Stimulated activated CD4-positive, alpha-beta T cell treated with anti-CD3 and anti-CD28 coated beads, Interleukin-12 subunit alpha, Interleukin-12 subunit beta, amount 100 ng/mL, for 24 hours (primary cell): Measurements from ENCODE around the gene EIF4G1.
"Not testable (repeated sequence)": the region's sequence is repeated elsewhere in the genome, so short reads cannot be mapped to it uniquely, and the experiment has no call there.

Experiments
- DNase-seq, 2 experiments: peaks; one replicate each; pipeline ENCODE4 v3.0.0-alpha.2; 2020; ENCODE audit warnings: low read depth in 2 of 2

Gene EIF4G1, protein sequence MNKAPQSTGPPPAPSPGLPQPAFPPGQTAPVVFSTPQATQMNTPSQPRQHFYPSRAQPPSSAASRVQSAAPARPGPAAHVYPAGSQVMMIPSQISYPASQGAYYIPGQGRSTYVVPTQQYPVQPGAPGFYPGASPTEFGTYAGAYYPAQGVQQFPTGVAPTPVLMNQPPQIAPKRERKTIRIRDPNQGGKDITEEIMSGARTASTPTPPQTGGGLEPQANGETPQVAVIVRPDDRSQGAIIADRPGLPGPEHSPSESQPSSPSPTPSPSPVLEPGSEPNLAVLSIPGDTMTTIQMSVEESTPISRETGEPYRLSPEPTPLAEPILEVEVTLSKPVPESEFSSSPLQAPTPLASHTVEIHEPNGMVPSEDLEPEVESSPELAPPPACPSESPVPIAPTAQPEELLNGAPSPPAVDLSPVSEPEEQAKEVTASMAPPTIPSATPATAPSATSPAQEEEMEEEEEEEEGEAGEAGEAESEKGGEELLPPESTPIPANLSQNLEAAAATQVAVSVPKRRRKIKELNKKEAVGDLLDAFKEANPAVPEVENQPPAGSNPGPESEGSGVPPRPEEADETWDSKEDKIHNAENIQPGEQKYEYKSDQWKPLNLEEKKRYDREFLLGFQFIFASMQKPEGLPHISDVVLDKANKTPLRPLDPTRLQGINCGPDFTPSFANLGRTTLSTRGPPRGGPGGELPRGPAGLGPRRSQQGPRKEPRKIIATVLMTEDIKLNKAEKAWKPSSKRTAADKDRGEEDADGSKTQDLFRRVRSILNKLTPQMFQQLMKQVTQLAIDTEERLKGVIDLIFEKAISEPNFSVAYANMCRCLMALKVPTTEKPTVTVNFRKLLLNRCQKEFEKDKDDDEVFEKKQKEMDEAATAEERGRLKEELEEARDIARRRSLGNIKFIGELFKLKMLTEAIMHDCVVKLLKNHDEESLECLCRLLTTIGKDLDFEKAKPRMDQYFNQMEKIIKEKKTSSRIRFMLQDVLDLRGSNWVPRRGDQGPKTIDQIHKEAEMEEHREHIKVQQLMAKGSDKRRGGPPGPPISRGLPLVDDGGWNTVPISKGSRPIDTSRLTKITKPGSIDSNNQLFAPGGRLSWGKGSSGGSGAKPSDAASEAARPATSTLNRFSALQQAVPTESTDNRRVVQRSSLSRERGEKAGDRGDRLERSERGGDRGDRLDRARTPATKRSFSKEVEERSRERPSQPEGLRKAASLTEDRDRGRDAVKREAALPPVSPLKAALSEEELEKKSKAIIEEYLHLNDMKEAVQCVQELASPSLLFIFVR (N-terminal part only)

DNA sequence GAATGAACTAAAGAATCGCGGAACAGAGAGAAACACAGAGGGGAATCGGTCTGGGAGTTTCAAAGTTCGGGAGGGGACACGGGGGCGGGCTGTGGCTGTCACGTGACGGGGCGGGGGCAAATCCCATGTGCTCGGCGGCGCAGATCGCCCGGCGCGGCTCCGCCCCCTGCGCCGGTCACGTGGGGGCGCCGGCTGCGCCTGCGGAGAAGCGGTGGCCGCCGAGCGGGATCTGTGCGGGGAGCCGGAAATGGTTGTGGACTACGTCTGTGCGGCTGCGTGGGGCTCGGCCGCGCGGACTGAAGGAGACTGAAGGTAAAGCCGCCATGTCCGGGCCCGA lies at the start of gene EIF4G1:
Gene EIF4G1 (plus strand): TSS at position 244 of the 337 bp plus-strand sequence. CDS start 1,191 bp downstream, outside the sequence.
- DNase-seq: peak; percentile 85 to 90

DNA sequence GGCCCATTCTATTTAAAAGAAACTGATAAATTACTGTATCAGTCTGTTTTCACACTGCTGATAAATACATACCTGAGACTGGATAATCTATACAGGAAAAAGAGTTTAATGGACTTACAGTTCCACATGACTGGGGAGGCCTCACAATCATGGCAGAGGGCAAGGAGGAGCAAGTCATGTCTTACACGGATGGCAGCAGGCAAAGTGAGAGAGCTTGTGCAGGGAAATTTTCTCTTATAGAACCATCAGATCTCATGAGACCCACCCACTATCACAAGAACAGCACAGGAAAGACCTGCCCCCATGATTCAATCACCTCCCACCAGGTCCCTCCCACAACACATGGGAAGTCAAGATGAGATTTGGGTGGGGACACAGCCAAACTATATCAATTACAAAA lies 47.2 kb upstream of the EIF4G1 start:
- DNase-seq: not testable (repeated sequence)

DNA sequence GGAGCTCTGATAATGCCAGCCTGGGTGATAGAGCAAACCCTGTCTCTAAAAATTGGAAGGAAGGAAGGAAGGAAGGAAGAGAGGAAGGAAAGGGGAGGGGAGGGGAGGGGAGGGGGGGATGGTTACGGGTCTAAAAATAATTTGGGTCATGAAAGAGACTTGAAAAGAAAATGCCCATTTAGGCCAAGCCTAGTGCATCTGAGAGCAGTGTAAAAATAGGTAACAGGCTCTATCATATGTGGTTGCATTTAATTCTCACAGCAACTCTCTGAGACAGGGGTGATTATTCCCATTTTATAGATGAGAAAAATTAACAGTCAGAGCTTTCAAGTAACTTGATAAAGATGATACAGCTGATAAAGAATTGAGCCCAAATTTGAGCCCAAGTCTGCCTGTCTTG lies 42.1 kb upstream of the EIF4G1 start:
- DNase-seq: no peak

DNA sequence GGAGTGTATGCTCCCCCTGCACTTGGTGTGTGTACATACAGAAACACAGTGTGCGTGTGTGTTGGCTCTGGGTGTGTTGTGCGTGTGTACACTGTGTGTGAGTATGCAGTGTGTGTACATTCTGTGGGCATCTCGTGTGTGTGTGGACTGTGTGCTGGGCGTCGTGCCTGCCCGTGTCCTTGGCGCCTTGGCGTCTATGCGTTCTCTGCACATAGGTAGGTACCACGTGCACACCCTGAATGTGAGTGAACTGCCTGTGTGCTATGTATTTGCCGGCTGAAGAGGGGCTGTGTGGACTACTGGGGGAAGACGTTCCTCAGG lies 39.1 kb upstream of the EIF4G1 start:
- DNase-seq: no peak

DNA sequence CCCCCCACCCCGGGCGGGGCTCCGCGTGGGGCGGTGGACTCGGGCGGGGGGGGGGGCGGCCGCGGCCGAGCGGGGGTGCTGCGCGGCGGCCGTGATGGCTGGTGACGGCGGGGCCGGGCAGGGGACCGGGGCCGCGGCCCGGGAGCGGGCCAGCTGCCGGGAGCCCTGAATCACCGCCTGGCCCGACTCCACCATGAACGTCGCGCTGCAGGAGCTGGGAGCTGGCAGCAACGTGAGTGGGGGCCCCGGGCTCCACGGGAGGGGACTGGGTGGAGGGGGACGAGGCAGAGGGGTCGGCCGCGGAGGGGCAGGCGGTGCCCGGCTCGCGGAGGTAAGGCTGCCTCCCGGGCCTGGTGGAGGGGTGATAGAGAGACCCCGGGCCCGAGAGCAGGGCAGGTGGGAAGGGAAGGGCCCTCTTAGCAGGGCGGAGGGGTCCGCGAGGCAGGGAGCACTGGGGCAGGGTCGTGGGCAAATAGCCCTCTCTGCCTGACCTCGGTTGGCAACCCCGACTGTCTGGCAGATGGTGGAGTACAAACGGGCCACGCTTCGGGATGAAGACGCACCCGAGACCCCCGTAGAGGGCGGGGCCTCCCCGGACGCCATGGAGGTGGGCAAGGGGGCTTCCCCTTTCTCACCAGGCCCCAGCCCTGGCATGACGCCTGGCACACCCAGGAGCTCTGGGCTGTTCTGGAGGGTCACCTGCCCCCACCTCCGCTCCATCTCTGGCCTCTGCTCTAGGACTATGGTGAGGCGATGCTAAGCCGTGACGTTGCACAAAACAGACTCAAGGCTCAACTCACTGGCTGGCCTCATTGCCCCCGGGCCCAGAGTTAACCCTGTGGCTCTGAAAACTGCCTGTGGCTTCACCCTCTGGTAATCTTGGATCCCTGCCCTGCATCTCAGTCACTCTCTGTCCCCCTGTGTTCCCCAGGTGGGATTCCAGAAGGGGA lies 38.2 kb upstream of the EIF4G1 start, which contains the start of gene ECE2:
Gene ECE2 (plus strand): TSS at position 62 of the 950 bp plus-strand sequence. CDS start 132 bp downstream, at position 194.
- no peak for DNase-seq

DNA sequence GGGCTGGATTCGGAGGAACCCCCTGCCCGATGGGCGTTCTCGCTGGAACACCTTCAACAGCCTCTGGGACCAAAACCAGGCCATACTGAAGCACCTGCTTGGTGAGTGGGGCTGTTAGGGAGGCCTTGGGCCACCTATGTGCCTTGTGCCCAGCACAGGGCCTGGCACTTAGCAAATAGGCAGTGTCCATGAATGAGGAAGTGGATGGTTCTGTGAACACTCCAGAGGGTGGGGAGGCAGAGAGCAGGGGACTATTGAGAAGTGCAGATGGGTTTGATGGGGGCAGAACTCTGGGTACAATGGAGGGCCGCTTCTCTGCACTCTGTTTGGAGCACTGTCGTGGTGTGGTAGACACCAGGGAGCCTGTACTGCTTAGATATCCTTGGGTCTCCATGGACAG lies 37.0 kb upstream of the EIF4G1 start:
- no peak for DNase-seq

DNA sequence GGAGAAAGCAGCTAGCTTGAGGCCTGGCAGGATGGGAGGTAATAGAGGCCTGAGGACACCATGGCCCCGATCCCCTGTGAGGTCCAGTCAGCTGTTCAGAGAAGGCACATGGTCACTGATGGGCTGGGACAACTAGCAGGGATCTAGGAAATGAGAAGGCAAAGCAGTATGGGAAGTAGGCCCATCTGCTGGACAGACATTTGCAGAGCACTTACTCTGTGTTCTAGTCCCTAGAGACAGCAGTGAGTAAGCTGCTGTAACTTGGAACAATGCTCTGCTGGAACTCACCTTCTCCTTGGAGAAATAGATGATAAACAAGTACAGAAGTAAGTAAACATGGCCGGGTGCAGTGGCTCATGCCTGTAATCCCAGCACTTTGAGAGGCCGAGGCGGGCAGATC lies 31.5 kb upstream of the EIF4G1 start:
- DNase-seq: no peak

DNA sequence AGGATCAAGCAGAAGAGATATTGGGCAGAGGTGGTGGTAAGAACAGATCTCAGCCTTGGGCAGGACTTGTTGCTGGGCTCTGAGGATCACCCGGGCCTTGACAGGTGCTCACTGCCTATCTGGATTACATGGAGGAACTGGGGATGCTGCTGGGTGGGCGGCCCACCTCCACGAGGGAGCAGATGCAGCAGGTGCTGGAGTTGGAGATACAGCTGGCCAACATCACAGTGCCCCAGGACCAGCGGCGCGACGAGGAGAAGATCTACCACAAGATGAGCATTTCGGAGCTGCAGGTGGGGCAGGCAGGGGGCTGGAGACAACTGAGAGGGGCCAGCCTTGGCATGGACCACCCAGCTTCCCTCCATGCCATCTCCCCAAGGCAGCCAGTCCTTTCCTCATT lies 30.7 kb upstream of the EIF4G1 start:
- no peak for DNase-seq

DNA sequence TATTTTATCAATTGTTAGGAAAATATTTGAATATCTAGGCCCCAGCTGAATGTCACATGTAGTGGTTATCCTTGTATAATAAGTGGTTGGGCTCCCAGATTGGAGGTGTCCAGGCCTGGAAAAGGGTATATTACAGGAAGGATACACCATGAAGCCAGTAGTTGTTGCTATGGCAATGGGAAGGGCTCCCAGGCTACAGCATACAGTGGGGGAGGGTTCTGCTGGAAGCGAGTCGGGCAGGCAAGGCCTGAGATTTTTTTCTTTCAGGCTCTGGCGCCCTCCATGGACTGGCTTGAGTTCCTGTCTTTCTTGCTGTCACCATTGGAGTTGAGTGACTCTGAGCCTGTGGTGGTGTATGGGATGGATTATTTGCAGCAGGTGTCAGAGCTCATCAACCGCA lies 29.7 kb upstream of the EIF4G1 start:
- DNase-seq: no peak

DNA sequence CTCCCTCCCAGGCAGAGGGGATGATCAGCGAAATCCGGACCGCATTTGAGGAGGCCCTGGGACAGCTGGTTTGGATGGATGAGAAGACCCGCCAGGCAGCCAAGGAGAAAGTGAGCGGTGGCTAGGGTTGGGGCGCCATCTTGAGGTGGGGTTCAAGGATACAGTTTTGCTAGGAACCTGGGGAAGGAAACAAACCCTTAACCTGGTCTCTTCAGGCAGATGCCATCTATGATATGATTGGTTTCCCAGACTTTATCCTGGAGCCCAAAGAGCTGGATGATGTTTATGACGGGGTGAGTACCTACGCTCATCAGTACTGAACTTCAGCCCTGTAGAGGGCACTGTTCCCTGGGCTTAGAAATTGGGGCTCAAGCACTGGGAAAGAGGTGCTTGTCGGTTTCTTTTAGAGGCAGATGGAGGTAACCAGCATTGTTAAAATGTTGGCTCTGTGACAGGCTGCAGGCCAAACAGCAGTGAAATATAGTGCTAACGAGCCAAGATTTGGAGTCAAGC lies 24.9 kb upstream of the EIF4G1 start:
- peak; percentile 48 to 66 for DNase-seq

DNA sequence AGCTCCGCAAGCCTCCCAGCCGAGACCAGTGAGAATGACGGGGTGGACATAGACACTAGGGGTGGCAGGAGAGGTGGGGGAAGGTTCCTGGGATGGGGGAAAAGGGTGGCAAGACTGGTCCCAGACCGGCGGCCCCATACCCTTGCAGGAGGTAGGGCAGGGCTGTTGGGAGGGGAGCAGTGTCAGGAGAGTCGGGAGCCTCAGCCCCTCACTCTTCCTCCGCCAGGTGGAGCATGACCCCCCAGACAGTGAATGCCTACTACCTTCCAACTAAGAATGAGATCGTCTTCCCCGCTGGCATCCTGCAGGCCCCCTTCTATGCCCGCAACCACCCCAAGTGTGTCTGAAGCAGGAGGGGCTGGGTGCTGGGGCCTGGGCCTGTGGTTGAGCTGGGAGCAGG lies 24.1 kb upstream of the EIF4G1 start:
- DNase-seq: no peak

DNA sequence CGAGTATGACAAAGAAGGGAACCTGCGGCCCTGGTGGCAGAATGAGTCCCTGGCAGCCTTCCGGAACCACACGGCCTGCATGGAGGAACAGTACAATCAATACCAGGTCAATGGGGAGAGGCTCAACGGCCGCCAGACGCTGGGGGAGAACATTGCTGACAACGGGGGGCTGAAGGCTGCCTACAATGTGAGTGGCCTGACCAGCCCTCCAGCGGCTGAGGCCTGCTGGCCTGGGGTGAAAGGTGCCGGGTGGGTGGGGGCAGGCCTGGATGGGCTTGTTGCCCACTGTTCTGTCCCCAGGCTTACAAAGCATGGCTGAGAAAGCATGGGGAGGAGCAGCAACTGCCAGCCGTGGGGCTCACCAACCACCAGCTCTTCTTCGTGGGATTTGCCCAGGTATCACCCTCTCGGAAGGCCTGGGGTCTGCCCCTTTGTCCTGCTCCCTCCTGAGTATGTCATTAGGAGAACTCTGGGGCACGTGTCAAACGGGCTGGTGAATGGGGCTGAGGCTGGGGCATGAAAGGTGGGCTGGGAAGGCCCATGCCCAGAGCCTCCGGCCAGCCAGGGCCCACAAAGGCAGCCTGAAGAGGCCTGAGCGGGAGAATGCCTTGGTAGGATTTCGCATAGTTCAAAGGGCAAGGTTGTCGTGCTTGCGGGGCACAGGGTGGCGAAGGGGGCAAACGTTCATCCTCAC lies 23.2 kb upstream of the EIF4G1 start:
- no peak for DNase-seq

DNA sequence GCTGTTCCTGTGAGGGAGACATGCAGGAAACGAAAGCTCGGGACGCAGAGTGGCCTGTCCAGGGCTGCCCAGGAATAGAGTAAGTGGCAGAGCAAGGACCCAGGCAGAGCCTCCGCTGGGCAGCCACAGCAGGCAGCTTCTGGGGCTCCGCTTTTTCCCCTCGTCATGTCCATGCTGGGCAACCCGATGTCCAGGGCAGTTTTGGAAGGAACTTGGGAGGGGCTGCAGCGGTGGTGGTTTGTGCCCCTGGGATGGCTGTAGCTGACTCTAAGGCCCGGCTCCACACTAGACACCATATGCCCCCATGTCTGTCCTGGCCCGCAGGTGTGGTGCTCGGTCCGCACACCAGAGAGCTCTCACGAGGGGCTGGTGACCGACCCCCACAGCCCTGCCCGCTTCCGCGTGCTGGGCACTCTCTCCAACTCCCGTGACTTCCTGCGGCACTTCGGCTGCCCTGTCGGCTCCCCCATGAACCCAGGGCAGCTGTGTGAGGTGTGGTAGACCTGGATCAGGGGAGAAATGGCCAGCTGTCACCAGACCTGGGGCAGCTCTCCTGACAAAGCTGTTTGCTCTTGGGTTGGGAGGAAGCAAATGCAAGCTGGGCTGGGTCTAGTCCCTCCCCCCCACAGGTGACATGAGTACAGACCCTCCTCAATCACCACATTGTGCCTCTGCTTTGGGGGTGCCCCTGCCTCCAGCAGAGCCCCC lies 22.5 kb upstream of the EIF4G1 start:
- no peak for DNase-seq

DNA sequence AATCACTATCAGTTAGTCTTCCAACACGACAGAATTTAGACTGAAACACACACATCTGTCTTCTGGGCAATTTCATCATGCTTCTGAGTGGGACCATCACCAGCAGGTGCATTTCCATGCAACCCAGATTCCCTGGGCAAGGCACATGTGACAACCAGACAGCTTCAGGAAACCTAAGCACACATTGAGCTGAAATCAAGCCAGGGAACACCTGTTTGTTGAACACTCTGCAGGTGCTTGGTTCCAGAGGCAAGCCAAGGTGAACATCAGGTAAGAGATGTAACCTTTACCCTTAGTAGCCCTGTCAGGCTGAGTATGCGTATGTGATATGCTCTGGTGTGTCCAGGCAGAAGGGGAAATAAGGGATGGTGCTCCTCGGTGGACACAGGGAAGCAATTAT lies 18.6 kb upstream of the EIF4G1 start:
- no peak for DNase-seq

DNA sequence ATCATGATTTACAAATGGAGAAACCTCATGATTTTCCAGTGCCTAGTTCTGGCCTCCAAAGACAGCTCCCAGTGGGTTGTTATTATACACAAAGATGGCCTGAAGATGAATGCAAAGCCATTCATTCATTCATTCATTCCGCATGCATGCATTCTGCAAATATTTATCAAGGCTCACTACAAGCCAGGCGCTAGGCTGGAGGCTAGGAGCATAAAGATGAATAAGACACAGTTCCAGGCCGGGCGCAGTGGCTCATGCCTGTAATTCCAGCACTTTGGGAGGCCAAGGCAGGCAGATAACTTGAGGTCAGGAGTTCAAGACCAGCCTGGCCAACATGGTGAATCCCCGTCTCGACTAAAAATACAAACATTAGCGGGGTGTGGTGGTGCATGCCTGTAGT lies 17.8 kb upstream of the EIF4G1 start:
- no peak for DNase-seq

DNA sequence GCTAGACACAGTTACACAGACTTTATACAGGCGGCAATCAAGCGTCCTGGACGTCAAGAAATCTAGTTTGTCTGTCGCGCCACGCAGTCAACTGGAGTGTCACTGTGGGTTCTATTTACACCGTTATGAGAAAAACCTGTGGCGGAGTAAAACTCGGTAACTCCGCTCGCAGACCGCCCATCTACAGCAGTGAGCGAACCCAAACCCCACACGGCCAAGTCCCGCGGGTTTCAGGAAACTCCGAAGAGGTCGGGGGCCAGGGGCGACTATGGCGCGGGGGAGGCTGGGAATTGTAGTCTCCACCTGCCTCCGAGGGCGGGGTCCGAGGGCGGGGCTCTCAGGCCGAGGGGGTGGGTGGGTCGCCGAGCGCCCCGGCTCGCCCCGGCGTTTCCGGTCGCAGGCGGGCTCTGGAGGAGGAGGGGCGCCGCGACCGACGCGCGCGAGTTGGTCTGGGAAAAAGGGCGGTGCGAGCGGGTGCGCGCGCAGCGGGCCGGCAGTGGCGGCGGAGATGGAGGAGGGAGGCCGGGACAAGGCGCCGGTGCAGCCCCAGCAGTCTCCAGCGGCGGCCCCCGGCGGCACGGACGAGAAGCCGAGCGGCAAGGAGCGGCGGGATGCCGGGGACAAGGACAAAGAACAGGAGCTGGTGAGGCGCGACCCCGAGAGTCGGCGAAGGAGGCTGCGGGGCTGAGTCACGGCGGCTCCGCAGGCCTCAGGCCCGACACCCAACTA lies 15.5 kb upstream of the EIF4G1 start, which contains the start of gene PSMD2:
Gene PSMD2 (plus strand): TSS at position 483 of the 729 bp plus-strand sequence. CDS start 26 bp downstream, at position 509.
- peak; percentile 97 to 98 for DNase-seq

DNA sequence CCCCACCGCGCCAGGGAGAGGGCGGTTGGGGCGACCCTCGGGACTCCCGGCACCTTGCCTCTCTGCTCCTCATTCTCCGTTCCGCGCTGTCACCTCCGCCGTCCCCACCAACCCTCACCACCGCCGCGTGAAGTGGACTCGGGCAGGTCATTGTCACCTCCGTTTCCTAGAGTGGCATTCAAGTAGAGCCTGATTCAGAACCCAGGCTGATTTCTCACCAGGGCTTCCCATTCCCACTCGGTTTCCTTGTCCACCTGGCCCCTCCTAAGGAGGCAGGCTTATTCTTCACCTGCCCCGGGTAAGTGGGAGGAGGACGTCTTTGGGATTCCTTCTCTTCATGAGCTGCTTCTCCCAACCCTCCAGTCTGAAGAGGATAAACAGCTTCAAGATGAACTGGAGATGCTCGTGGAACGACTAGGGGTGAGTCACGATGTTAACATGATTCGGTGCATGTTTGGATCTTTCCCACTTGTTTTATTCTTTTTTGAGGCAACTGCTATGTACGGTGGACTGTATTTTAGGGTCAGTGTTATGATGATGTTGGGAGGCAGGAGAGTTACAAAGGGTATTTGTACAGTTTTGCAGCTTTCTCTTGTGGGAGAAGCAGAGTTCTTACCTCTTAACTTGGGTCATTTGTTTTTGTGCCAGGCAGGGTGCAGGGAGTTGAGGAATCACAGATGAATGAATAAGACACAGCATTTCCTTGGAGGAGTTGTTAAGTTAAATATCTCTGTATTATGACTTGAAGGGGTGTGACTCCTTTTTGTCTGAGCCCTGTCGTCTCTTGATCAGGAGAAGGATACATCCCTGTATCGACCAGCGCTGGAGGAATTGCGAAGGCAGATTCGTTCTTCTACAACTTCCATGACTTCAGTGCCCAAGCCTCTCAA lies 14.7 kb upstream of the EIF4G1 start:
- DNase-seq: no peak

DNA sequence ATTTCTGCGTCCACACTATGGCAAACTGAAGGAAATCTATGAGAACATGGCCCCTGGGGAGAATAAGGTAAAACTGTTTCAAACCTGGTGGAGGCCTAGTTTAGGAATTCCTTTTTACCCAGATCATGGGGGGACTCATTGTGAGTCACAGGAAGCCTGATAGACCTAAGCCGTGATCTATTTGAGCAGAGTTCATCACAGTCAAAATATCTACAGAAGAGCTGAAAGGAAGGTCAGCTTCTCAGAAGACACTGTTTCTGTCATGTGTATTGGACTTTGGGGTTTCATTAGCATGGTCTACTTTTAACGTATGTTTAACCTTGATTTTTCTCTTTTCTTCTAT lies 14.1 kb upstream of the EIF4G1 start:
- no peak for DNase-seq
